SK-N-SH treated with all-trans-retinoic acid at 6 μM for 48 hours (cell line): ENCODE measurements around the gene AOPEP.

ENCODE experiments used
- ATAC-seq: fragments of 200-7000 bp; cut with Tn5 transposase; 3 replicates; pipeline ENCODE4 v1.9.1; 2020; ENCODE audit warnings: mild to moderate bottlenecking, moderate library complexity
- ARNTL ChIP-seq: fragments of 450-650 bp; formaldehyde crosslinking; IDR thresholded peaks from 2 replicates; pipeline ENCODE4 v1.5.0; 2020; ENCODE audit warnings: low read depth, mild to moderate bottlenecking, moderate library complexity, borderline replicate concordance
- BACH2 ChIP-seq: fragments of 250-450 bp; sonication (Bioruptor Pico); IDR thresholded peaks from 2 replicates; pipeline ENCODE4 v1.9.0; 2021; ENCODE audit warnings: mild to moderate bottlenecking, borderline replicate concordance
- CREB5 ChIP-seq: fragments of 250-450 bp; sonication (Bioruptor Pico); IDR thresholded peaks from 2 replicates; pipeline ENCODE4 v1.5.1; 2020; ENCODE audit warnings: low read depth, mild to moderate bottlenecking, moderate library complexity
- CSDC2 ChIP-seq: fragments of 250-450 bp; sonication (Bioruptor Pico); IDR thresholded peaks from 2 replicates; pipeline ENCODE4 v1.5.0; 2020; ENCODE audit warnings: mild to moderate bottlenecking, moderate library complexity
- ESRRG ChIP-seq: fragments of 250-450 bp; sonication (Bioruptor Pico); IDR thresholded peaks from 2 replicates; pipeline ENCODE4 v1.6.1; 2021; ENCODE audit warnings: mild to moderate bottlenecking
- GLIS3 ChIP-seq: fragments of 250-450 bp; sonication (Bioruptor Pico); IDR thresholded peaks from 2 replicates; pipeline ENCODE4 v1.5.0; 2020; ENCODE audit warnings: mild to moderate bottlenecking, moderate library complexity
- ISL1 ChIP-seq: fragments of 250-450 bp; sonication (Bioruptor Pico); IDR thresholded peaks from 2 replicates; pipeline ENCODE4 v2.1.2; 2022; ENCODE audit warnings: mild to moderate bottlenecking, moderate library complexity
- OSR1 ChIP-seq: fragments of 250-450 bp; sonication (Bioruptor Pico); IDR thresholded peaks from 2 replicates; pipeline ENCODE4 v1.8.0; 2022; ENCODE audit warnings: moderate library complexity, mild to moderate bottlenecking, inconsistent platforms
- POU6F1 ChIP-seq: fragments of 250-450 bp; sonication (Bioruptor Pico); IDR thresholded peaks from 2 replicates; pipeline ENCODE4 v1.8.0; 2021; ENCODE audit warnings: low read depth, mild to moderate bottlenecking, moderate library complexity, borderline replicate concordance
- PPARA ChIP-seq: fragments of 250-450 bp; sonication (Bioruptor Pico); IDR thresholded peaks from 2 replicates; pipeline ENCODE4 v1.5.0; 2020; ENCODE audit warnings: mild to moderate bottlenecking, borderline replicate concordance
- RARB ChIP-seq: fragments of 250-450 bp; sonication (Bioruptor Pico); IDR thresholded peaks from 2 replicates; pipeline ENCODE4 v1.8.0; 2021; ENCODE audit warnings: mild to moderate bottlenecking, moderate library complexity
- SNAI2 ChIP-seq: fragments of 250-450 bp; sonication (Bioruptor Pico); IDR thresholded peaks from 2 replicates; pipeline ENCODE4 v1.5.0; 2020; ENCODE audit warnings: mild to moderate bottlenecking, moderate library complexity
- TCF4 ChIP-seq: fragments of 250-450 bp; sonication (Bioruptor Pico); IDR thresholded peaks from 2 replicates; pipeline ENCODE4 v1.8.0; 2021; ENCODE audit warnings: mild to moderate bottlenecking, moderate library complexity, borderline replicate concordance
- TOX ChIP-seq: fragments of 250-450 bp; sonication (Bioruptor Pico); IDR thresholded peaks from 2 replicates; pipeline ENCODE4 v1.8.0; 2021; ENCODE audit warnings: mild to moderate bottlenecking, moderate library complexity, borderline replicate concordance
- ZC3H10 ChIP-seq: fragments of 250-450 bp; sonication (Bioruptor Pico); IDR thresholded peaks from 2 replicates; pipeline ENCODE4 v1.5.1; 2021; ENCODE audit warnings: mild to moderate bottlenecking, moderate library complexity
- ZFP3 ChIP-seq: fragments of 250-450 bp; sonication (Bioruptor Pico); IDR thresholded peaks from 2 replicates; pipeline ENCODE4 v1.5.0; 2020; ENCODE audit warnings: mild to moderate bottlenecking, moderate library complexity
- ZFP30 ChIP-seq: fragments of 450-650 bp; formaldehyde crosslinking; IDR thresholded peaks from 2 replicates; pipeline ENCODE4 v1.5.0; 2022; ENCODE audit warnings: mild to moderate bottlenecking, moderate library complexity
- ZNF565 ChIP-seq: fragments of 450-650 bp; formaldehyde crosslinking; conservative IDR thresholded peaks from 2 replicates; pipeline ENCODE4 v1.5.0; 2020; ENCODE audit warnings: low read depth, mild to moderate bottlenecking, moderate library complexity
- ZNF70 ChIP-seq: fragments of 450-650 bp; formaldehyde crosslinking; IDR thresholded peaks from 2 replicates; pipeline ENCODE4 v1.5.0; 2020; ENCODE audit warnings: mild to moderate bottlenecking, moderate library complexity
- ZNF8 ChIP-seq: fragments of 450-650 bp; formaldehyde crosslinking; IDR thresholded peaks from 2 replicates; pipeline ENCODE4 v1.5.0; 2020; ENCODE audit warnings: mild to moderate bottlenecking, moderate library complexity
- TF ChIP-seq, protein P1 (sequence below): fragments of 250-450 bp; sonication (Bioruptor Pico); IDR thresholded peaks from 2 replicates; pipeline ENCODE4 v1.5.1; 2021; ENCODE audit warnings: mild to moderate bottlenecking, moderate library complexity
- TF ChIP-seq, protein P2 (sequence below): fragments of 250-450 bp; sonication (Bioruptor Pico); IDR thresholded peaks from 2 replicates; pipeline ENCODE4 v1.5.0; 2020; ENCODE audit warnings: mild to moderate bottlenecking, moderate library complexity

Gene AOPEP

DNA sequence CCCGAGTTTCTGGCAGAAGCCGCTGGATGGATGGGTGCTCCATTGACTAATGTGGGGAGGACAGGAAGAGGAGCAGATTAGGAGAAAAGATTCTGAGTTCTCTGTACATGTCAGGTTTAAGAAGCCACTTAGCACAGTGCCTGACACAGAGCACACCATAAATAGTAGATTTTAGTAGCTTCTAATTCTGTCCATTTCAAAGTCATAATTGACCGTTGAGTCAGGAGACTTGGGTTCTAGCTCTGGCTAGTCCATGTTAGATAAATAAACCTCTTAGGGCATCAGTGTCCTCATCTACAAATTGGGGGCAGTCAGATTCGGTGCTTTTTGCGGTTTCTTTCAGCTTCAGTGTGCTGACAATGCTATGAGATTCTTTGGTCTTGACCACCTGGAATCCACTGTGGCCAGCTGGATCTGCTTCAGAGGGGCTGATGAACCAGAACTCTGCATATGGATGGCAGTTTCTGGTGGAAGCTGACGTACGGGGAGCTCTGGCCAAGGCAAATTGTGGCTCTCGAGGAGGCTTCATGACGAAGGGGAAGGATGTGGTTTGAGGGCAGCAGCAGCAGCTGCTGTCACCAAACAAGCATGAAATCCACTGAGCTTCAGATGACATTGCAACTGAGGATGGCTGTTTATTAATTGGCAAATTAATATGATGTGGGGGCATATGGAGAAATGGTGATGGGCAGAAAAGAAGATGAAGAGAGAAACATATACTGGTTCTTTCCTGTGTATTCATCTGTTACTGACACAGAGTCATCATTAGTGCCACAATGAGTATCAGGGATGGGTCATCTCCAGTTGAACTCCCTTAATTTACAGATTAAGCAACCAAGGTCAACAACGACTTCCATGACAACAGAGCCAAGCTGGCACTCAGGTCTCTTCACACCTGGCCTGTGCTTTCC, 134.4 kb downstream of the AOPEP start:
- TF ChIP-seq CREB5 (CRISPR knock-in tag) (no peak), RARB (CRISPR knock-in tag) (no peak), TOX (CRISPR knock-in tag) (no peak), POU6F1 (CRISPR knock-in tag) (no peak), ZC3H10 (CRISPR knock-in tag) (no peak), ESRRG (CRISPR knock-in tag) (no peak), ARNTL (CRISPR knock-in tag) (no peak), ZFP3 (CRISPR knock-in tag) (no peak), PPARA (CRISPR knock-in tag) (no peak), CSDC2 (CRISPR knock-in tag) (no peak), ISL1 (no peak), ZNF70 (no peak), GLIS3 (CRISPR knock-in tag) (no peak), OSR1 (CRISPR knock-in tag) (no peak), SNAI2 (CRISPR knock-in tag) (no peak), ZNF565 (CRISPR knock-in tag) (no peak), ZNF8 (CRISPR knock-in tag) (no peak), TCF4 (no peak)
- TF ChIP-seq, protein P1, sequence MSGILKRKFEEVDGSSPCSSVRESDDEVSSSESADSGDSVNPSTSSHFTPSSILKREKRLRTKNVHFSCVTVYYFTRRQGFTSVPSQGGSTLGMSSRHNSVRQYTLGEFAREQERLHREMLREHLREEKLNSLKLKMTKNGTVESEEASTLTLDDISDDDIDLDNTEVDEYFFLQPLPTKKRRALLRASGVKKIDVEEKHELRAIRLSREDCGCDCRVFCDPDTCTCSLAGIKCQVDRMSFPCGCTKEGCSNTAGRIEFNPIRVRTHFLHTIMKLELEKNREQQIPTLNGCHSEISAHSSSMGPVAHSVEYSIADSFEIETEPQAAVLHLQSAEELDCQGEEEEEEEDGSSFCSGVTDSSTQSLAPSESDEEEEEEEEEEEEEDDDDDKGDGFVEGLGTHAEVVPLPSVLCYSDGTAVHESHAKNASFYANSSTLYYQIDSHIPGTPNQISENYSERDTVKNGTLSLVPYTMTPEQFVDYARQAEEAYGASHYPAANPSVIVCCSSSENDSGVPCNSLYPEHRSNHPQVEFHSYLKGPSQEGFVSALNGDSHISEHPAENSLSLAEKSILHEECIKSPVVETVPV (CRISPR knock-in tag), result no peak
- TF ChIP-seq, protein P2, sequence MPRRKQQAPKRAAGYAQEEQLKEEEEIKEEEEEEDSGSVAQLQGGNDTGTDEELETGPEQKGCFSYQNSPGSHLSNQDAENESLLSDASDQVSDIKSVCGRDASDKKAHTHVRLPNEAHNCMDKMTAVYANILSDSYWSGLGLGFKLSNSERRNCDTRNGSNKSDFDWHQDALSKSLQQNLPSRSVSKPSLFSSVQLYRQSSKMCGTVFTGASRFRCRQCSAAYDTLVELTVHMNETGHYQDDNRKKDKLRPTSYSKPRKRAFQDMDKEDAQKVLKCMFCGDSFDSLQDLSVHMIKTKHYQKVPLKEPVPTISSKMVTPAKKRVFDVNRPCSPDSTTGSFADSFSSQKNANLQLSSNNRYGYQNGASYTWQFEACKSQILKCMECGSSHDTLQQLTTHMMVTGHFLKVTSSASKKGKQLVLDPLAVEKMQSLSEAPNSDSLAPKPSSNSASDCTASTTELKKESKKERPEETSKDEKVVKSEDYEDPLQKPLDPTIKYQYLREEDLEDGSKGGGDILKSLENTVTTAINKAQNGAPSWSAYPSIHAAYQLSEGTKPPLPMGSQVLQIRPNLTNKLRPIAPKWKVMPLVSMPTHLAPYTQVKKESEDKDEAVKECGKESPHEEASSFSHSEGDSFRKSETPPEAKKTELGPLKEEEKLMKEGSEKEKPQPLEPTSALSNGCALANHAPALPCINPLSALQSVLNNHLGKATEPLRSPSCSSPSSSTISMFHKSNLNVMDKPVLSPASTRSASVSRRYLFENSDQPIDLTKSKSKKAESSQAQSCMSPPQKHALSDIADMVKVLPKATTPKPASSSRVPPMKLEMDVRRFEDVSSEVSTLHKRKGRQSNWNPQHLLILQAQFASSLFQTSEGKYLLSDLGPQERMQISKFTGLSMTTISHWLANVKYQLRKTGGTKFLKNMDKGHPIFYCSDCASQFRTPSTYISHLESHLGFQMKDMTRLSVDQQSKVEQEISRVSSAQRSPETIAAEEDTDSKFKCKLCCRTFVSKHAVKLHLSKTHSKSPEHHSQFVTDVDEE (CRISPR knock-in tag), result no peak
- ATAC-seq, result no peak

- TF ChIP-seq BACH2 (CRISPR knock-in tag) (no peak), ARNTL (CRISPR knock-in tag) (no peak), ZNF8 (CRISPR knock-in tag) (no peak), ZFP3 (CRISPR knock-in tag) (no peak), OSR1 (CRISPR knock-in tag) (no peak), GLIS3 (CRISPR knock-in tag) (no peak), RARB (CRISPR knock-in tag) (no peak), ZC3H10 (CRISPR knock-in tag) (no peak), PPARA (CRISPR knock-in tag) (no peak), ZNF70 (no peak), CREB5 (CRISPR knock-in tag) (no peak), ZFP30 (no peak), ISL1 (no peak), ZNF565 (CRISPR knock-in tag) (no peak)
- TF ChIP-seq, protein P1 (CRISPR knock-in tag), result no peak
- TF ChIP-seq, protein P2 (CRISPR knock-in tag), result no peak
- ATAC-seq, result no peak
Observed at GRCh38 chr9:94861589-94862272, 135.2 kb downstream of the AOPEP start.
